Skin epidermis (tissue), 12 donors: ENCODE measurements around the gene TM9SF4.
A peak's percentile ranks its signal among the peaks of the same experiment; 100 is the strongest.

ENCODE experiments used
- H3K27ac ChIP-seq, 21 experiments: fragments of 200-600 bp; sonication (generic) in 11 of 21; one replicate each; pipeline ENCODE4 v1.5.0; 2020; ENCODE audit warnings: mild to moderate bottlenecking in 3 of 21, inconsistent platforms in 2 of 21, moderate library complexity in 2 of 21
- H3K4me3 ChIP-seq, 7 experiments: fragments of 200-600 bp; sonication (generic) in 2 of 7; one replicate each; pipeline ENCODE4 v1.5.0; 2020; ENCODE audit warnings: inconsistent platforms in 2 of 7, mild to moderate bottlenecking in 2 of 7, moderate library complexity in 1 of 7

The TM9SF4 gene

GRCh38 chr20:32201296-32201976 lies 91.9 kb downstream of the TM9SF4 start:
- peak overlapping the region in 11 of 21 experiments; percentile 12 to 98 (median 58) for H3K27ac ChIP-seq

GRCh38 chr20:32201977-32202363 lies 92.5 kb downstream of the TM9SF4 start:
- Histone ChIP-seq H3K27ac (peak overlapping the region in 12 of 21 experiments; percentile 12 to 98 (median 72)), H3K4me3 (no peak overlapping the region)

More at GRCh38 chr20:32201296-32201976, 91.9 kb downstream of the TM9SF4 start:
- no peak overlapping the region for H3K4me3 ChIP-seq

GRCh38 chr20:32203356-32204204 lies 94.1 kb downstream of the TM9SF4 start:
- H3K4me3 ChIP-seq = no peak overlapping the region
- peak overlapping the region in 19 of 21 experiments; percentile 51 to 99 (median 96) for H3K27ac ChIP-seq

GRCh38 chr20:32204205-32205109 lies 94.9 kb downstream of the TM9SF4 start:
- Histone ChIP-seq H3K4me3 (no peak overlapping the region), H3K27ac (peak overlapping the region in 20 of 21 experiments; percentile 51 to 99 (median 96))

- Histone ChIP-seq H3K4me3 (peak overlapping the region in 2 of 7 experiments; percentile 95 to 97), H3K27ac (peak overlapping the region in 20 of 21 experiments; percentile 7 to 99 (median 96))
Observed at GRCh38 chr20:32205110-32205842, 95.8 kb downstream of the TM9SF4 start.

GRCh38 chr20:32205843-32206759 lies 96.6 kb downstream of the TM9SF4 start:
- peak overlapping the region in 20 of 21 experiments; percentile 6 to 99 (median 96) for H3K27ac ChIP-seq
- peak overlapping the region; percentile 73 to 100 (median 95) for H3K4me3 ChIP-seq

GRCh38 chr20:32206760-32207625 lies 97.5 kb downstream of the TM9SF4 start:
- peak overlapping the region; percentile 83 to 99 (median 96) for H3K27ac ChIP-seq
- H3K4me3 ChIP-seq = peak overlapping the region; percentile 73 to 100 (median 95)

GRCh38 chr20:32207626-32208498 lies 98.3 kb downstream of the TM9SF4 start, which contains the start of the genes PLAGL2 and POFUT1:
TSS of gene PLAGL2 (minus strand) at chr20:32207743. CDS start at chr20:32202178, 5,565 bp downstream.
TSS of gene POFUT1 (plus strand) at chr20:32207880. CDS start at chr20:32207942, 62 bp downstream.
- Histone ChIP-seq H3K27ac (peak within 1 kb of the TSS; percentile 83 to 99 (median 96)), H3K4me3 (peak within 1 kb of the TSS; percentile 73 to 100 (median 95))

GRCh38 chr20:32208499-32209154 lies 99.1 kb downstream of the TM9SF4 start:
- peak overlapping the region in 16 of 21 experiments; percentile 86 to 99 (median 96) for H3K27ac ChIP-seq
- peak overlapping the region; percentile 73 to 100 (median 95) for H3K4me3 ChIP-seq

- no peak overlapping the region for H3K4me3 ChIP-seq
- H3K27ac ChIP-seq = peak overlapping the region in 2 of 21 experiments; percentile 10 to 97
Observed at GRCh38 chr20:32209850-32210605, 100.5 kb downstream of the TM9SF4 start.

GRCh38 chr20:32213870-32214269 lies 104.4 kb downstream of the TM9SF4 start:
- H3K27ac ChIP-seq = no peak overlapping the region
- H3K4me3 ChIP-seq = no peak overlapping the region

GRCh38 chr20:32215147-32215546 lies 105.6 kb downstream of the TM9SF4 start:
- Histone ChIP-seq H3K27ac (no peak overlapping the region), H3K4me3 (no peak overlapping the region)

- Histone ChIP-seq H3K4me3 (no peak overlapping the region), H3K27ac (no peak overlapping the region)
Observed at GRCh38 chr20:32215729-32216128, 106.2 kb downstream of the TM9SF4 start.
